ENCODE data around the gene KIFAP3.
"Not testable (repeated sequence)": the region's sequence is repeated elsewhere in the genome, so short reads cannot be mapped to it uniquely, and the experiment has no call there.

Gene KIFAP3

DNA sequence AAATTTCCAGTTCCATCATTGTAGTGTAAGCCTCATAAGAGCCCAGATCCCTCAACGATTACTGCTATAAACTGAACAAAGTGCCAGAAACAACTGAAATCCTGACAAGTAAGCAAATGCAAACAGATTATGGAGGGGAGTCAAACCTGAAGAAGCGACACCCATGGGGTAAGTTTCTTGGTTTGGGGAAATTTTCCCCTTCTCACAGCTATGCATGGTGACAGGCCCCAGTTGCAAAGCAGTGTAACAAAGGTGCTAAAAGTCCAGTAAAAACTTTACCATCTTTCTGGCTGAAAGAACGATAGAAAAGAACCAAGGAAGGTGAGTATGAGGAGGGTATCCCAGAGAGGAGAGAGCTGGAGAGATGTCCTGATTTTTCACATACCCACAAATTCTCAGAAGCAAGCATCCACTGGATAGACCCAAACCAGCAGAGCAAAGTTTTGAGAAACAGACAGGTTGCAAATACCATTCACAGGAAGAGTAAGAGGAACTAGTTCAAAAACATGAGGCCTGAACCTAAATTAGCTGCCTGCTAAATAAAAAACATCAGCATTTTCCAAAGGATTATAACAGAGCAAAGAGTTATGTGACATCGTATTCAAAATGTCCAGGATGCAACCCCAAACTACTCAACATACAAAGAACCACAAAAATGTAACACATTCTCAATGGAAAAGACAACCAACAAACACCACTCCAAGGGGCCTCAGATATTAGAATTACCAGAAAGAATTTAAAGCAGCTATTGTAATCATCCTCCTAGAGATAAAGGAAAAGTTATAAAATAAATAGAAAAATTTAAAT lies 195.3 kb downstream of the KIFAP3 start:
- no peak for DNase-seq

- DNase-seq, result no peak
Observed at GRCh38 chr1:169878498-169878897, 196.0 kb downstream of the KIFAP3 start.

GRCh38 chr1:169877800-169878491 lies 196.5 kb downstream of the KIFAP3 start:
- no peak for DNase-seq

GRCh38 chr1:169874229-169874628 lies 200.3 kb downstream of the KIFAP3 start:
- no peak for DNase-seq

DNA sequence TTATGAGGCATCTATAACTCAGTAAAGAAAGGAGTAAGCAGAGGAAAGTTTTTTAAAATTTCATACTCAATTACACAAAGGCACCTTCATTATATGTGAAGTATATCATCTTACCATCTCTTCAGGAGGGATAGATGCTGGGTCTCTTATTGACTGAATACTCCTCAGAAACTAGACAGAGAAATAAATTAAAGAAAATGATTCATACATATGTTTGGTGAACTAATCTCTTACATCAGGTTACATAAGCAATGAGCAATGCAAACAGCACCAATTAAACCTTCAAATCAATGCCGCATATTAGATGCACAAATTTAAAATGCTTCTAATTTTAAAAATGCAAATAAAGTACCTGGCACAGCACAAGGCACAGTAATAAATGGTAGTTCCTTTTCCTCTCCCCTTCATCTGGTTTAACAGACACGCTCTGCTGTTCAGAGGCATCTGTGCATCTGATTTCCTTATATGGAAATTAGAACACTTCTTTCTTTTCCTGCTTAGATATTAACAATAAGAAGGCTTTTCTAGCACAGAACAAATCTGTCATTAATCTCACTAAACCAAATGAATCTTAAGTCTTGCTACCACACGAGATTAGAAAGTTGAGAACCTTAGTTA lies 200.8 kb downstream of the KIFAP3 start:
- DNase-seq, result no peak

GRCh38 chr1:169872906-169873305 lies 201.6 kb downstream of the KIFAP3 start:
- DNase-seq, result no peak

GRCh38 chr1:169871988-169872387 lies 202.5 kb downstream of the KIFAP3 start:
- DNase-seq, result not testable (repeated sequence)
